ENCODE measurements around the gene RHOJ. TPM values are rescaled to one million over a fixed set of nuclear protein-coding genes. Genes with fewer than 3 reads are reported as not detected.

Gene RHOJ
- total RNA-seq, 1 donor from 2014 or later, result 55.9 TPM

DNA sequence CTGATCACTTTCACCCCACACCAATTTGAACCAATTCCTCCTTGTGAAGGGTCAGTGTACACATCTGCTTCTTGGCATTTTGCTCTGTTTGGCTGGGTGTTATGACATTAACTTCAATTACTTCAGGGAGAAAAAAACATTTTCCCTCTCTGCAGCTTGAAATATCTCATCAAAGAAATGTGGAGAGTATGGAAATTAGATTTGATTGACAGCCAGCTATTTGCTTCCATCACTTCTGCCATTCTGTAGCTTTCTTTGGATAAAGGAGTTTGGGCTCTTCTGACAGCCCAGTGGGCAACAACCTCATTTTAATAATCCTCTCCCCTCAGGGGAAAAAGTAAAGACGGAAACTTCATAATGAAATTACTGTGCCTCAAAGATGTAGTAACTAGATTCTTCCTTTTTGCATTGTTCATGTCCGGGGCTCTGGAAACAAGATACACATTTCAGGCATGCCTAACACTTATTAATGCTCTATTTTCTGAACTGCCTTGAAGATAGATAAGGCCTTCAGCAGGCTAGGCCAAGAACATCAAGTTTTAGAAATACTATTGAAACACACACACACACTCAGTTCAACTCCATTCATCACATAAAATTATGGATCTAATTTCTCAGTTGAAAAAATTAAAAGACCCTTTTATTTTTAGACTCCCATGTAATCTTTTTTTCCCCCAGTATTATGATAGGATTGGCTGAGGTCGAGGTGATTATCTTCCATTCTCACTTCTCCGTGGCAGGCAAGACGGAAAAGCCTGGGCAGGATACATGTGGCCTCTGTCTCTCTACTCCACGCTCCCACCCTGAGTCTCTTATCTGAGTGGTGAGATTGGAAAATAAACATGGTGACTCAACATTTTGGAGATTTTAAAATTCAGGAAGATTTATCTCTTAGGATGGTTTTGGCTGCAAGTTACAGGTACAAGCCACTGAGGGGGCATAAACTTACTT lies 124.8 kb downstream of the RHOJ start:
- intact Hi-C loops (cut with DNase I), result no loop called here
- ATAC-seq (no peak), DNase-seq (ENCODE audit: low spot score) (no peak)

DNA sequence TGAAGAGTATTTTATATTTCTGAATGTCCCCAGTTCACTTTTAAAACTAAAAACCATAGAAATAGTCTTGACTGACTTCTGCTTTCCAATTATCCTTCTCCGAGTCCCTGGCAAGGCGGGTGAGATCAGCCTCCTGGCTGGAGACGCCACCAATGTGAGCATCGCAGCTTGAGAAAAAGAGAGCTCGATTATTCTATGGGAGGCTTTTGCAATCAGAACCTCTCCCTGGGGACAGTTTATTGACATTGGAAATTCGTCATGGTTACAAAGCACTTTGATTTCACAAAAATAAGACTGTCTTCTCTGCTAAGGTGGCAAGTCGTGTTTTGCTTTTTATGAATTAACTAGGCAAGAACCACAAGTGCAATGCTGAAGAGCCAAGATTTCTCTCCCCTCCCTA lies 138.1 kb downstream of the RHOJ start:
- no peak for DNase-seq (ENCODE audit: low spot score)
- ATAC-seq, result peak; percentile 77
- intact Hi-C loops (cut with DNase I), result no loop called here

Other genes starting within 250 kb of the RHOJ start
- not detected for gene KCNH5, start 159.0 kb upstream of the RHOJ start, total RNA-seq
- gene GPHB5, start 114.5 kb downstream of the RHOJ start, total RNA-seq, result not detected